Measurements from ENCODE around the gene DAPK2. TPM values are rescaled to one million over a fixed set of nuclear protein-coding genes. Genes with fewer than 3 reads are reported as not detected.
A peak's percentile ranks its signal among the peaks of the same experiment; 100 is the strongest.

DAPK2 gene
- total and polyA plus RNA-seq, 5 donors from 2014 or later = 0.72 TPM; not detected in 4

- Histone ChIP-seq H3K9me3 (ENCODE audit: control insufficient read depth in 2 of 2, low read length in 2 of 2) (no peaks in the 10 kb centered on the region), H3K27me3 (ENCODE audit: control insufficient read depth, insufficient read depth, low read length) (no peaks in the 10 kb centered on the region), H3K4me3 (ENCODE audit: low read depth, low read length) (no peak overlapping the region), H3K4me1 (ENCODE audit: control insufficient read depth, insufficient read depth, low read length, poor library complexity, severe bottlenecking) (no peaks in the 10 kb centered on the region), H3K27ac (ENCODE audit: insufficient read depth, low read length, poor library complexity, severe bottlenecking) (no peak overlapping the region), H3K36me3 (ENCODE audit: control insufficient read depth, insufficient read depth, low read length) (no peaks in the 10 kb centered on the region)
- Mint-ChIP-seq H3K4me1 (no peaks in the 10 kb centered on the region), H3K27me3 (peaks cover 10% of the 10 kb centered on the region), H3K4me3 (no peak overlapping the region), H3K36me3 (no peaks in the 10 kb centered on the region), H3K27ac (peak overlapping the region in 1 of 3 donors; percentile 65), H3K9me3 (no peaks in the 10 kb centered on the region)
- ATAC-seq (ENCODE audit: low read depth in 2 of 2) (no peak), DNase-seq (no peak)
Measured at GRCh38 chr15:64029110-64029509, 17.2 kb downstream of the DAPK2 start.

- peaks cover 5% of the 10 kb centered on the region for H3K27me3 Mint-ChIP-seq
- no peaks in the 10 kb centered on the region for H3K4me1 Mint-ChIP-seq
- H3K27ac ChIP-seq (ENCODE audit: insufficient read depth, low read length, poor library complexity, severe bottlenecking) = no peak overlapping the region
- no peak overlapping the region for H3K4me3 Mint-ChIP-seq
- DNase-seq (no peak), ATAC-seq (ENCODE audit: low read depth in 2 of 2) (no peak)
- H3K9me3 Mint-ChIP-seq = no peaks in the 10 kb centered on the region
- H3K36me3 ChIP-seq (ENCODE audit: control insufficient read depth, insufficient read depth, low read length) = no peaks in the 10 kb centered on the region
- no peak overlapping the region for H3K27ac Mint-ChIP-seq
- no peaks in the 10 kb centered on the region for H3K27me3 ChIP-seq (ENCODE audit: control insufficient read depth, insufficient read depth, low read length)
- H3K9me3 ChIP-seq (ENCODE audit: control insufficient read depth in 2 of 2, low read length in 2 of 2) = no peaks in the 10 kb centered on the region
- no peak overlapping the region for H3K4me3 ChIP-seq (ENCODE audit: low read depth, low read length)
- H3K36me3 Mint-ChIP-seq = no peaks in the 10 kb centered on the region
- no peaks in the 10 kb centered on the region for H3K4me1 ChIP-seq (ENCODE audit: control insufficient read depth, insufficient read depth, low read length, poor library complexity, severe bottlenecking)
Measured at GRCh38 chr15:64026591-64026990, 19.7 kb downstream of the DAPK2 start.

GRCh38 chr15:64024172-64025050, 21.9 kb downstream of the DAPK2 start:
- H3K27ac Mint-ChIP-seq = no peak overlapping the region
- H3K4me3 Mint-ChIP-seq = no peak overlapping the region
- H3K9me3 Mint-ChIP-seq = no peaks in the 10 kb centered on the region

GRCh38 chr15:64023220-64023619, 23.1 kb downstream of the DAPK2 start:
- Histone ChIP-seq H3K27ac (ENCODE audit: insufficient read depth, low read length, poor library complexity, severe bottlenecking) (no peak overlapping the region), H3K4me1 (ENCODE audit: control insufficient read depth, insufficient read depth, low read length, poor library complexity, severe bottlenecking) (no peaks in the 10 kb centered on the region), H3K27me3 (ENCODE audit: control insufficient read depth, insufficient read depth, low read length) (no peaks in the 10 kb centered on the region), H3K36me3 (ENCODE audit: control insufficient read depth, insufficient read depth, low read length) (no peaks in the 10 kb centered on the region), H3K4me3 (ENCODE audit: low read depth, low read length) (no peak overlapping the region), H3K9me3 (ENCODE audit: control insufficient read depth in 2 of 2, low read length in 2 of 2) (no peaks in the 10 kb centered on the region)
- H3K9me3 Mint-ChIP-seq = no peaks in the 10 kb centered on the region
- no peak overlapping the region for H3K27ac Mint-ChIP-seq
- H3K4me1 Mint-ChIP-seq = no peaks in the 10 kb centered on the region
- ATAC-seq (ENCODE audit: low read depth in 2 of 2) (no peak), DNase-seq (no peak)
- H3K27me3 Mint-ChIP-seq = peaks cover 1% of the 10 kb centered on the region
- H3K4me3 Mint-ChIP-seq = no peak overlapping the region
- H3K36me3 Mint-ChIP-seq = no peaks in the 10 kb centered on the region

More at GRCh38 chr15:64024172-64025050, 21.9 kb downstream of the DAPK2 start:
- Histone ChIP-seq H3K36me3 (ENCODE audit: control insufficient read depth, insufficient read depth, low read length) (no peaks in the 10 kb centered on the region), H3K4me3 (ENCODE audit: low read depth, low read length) (no peak overlapping the region), H3K27ac (ENCODE audit: insufficient read depth, low read length, poor library complexity, severe bottlenecking) (no peak overlapping the region), H3K9me3 (ENCODE audit: control insufficient read depth in 2 of 2, low read length in 2 of 2) (no peaks in the 10 kb centered on the region), H3K27me3 (ENCODE audit: control insufficient read depth, insufficient read depth, low read length) (no peaks in the 10 kb centered on the region), H3K4me1 (ENCODE audit: control insufficient read depth, insufficient read depth, low read length, poor library complexity, severe bottlenecking) (no peaks in the 10 kb centered on the region)
- Mint-ChIP-seq H3K4me1 (no peaks in the 10 kb centered on the region), H3K27me3 (peaks cover 5% of the 10 kb centered on the region), H3K36me3 (no peaks in the 10 kb centered on the region)
- ATAC-seq (ENCODE audit: low read depth in 2 of 2) (no peak), DNase-seq (no peak)

GRCh38 chr15:64022571-64022970, 23.7 kb downstream of the DAPK2 start:
- Histone ChIP-seq H3K27ac (ENCODE audit: insufficient read depth, low read length, poor library complexity, severe bottlenecking) (no peak overlapping the region), H3K36me3 (ENCODE audit: control insufficient read depth, insufficient read depth, low read length) (no peaks in the 10 kb centered on the region), H3K27me3 (ENCODE audit: control insufficient read depth, insufficient read depth, low read length) (no peaks in the 10 kb centered on the region), H3K9me3 (ENCODE audit: control insufficient read depth in 2 of 2, low read length in 2 of 2) (no peaks in the 10 kb centered on the region), H3K4me3 (ENCODE audit: low read depth, low read length) (no peak overlapping the region), H3K4me1 (ENCODE audit: control insufficient read depth, insufficient read depth, low read length, poor library complexity, severe bottlenecking) (no peaks in the 10 kb centered on the region)
- Mint-ChIP-seq H3K4me1 (no peaks in the 10 kb centered on the region), H3K4me3 (no peak overlapping the region), H3K27me3 (no peaks in the 10 kb centered on the region), H3K36me3 (no peaks in the 10 kb centered on the region), H3K9me3 (no peaks in the 10 kb centered on the region), H3K27ac (no peak overlapping the region)
- no peak for ATAC-seq (ENCODE audit: low read depth in 2 of 2)
- DNase-seq = no peak

- Mint-ChIP-seq H3K27me3 (no peaks in the 10 kb centered on the region), H3K36me3 (no peaks in the 10 kb centered on the region), H3K4me3 (no peak overlapping the region), H3K9me3 (no peaks in the 10 kb centered on the region), H3K27ac (no peak overlapping the region), H3K4me1 (no peaks in the 10 kb centered on the region)
- no peaks in the 10 kb centered on the region for H3K27me3 ChIP-seq (ENCODE audit: control insufficient read depth, insufficient read depth, low read length)
- no peaks in the 10 kb centered on the region for H3K36me3 ChIP-seq (ENCODE audit: control insufficient read depth, insufficient read depth, low read length)
- no peak overlapping the region for H3K4me3 ChIP-seq (ENCODE audit: low read depth, low read length)
- DNase-seq (no peak), ATAC-seq (ENCODE audit: low read depth in 2 of 2) (no peak)
- no peak overlapping the region for H3K27ac ChIP-seq (ENCODE audit: insufficient read depth, low read length, poor library complexity, severe bottlenecking)
- no peaks in the 10 kb centered on the region for H3K4me1 ChIP-seq (ENCODE audit: control insufficient read depth, insufficient read depth, low read length, poor library complexity, severe bottlenecking)
- no peaks in the 10 kb centered on the region for H3K9me3 ChIP-seq (ENCODE audit: control insufficient read depth in 2 of 2, low read length in 2 of 2)
Measured at GRCh38 chr15:64019764-64020163, 26.5 kb downstream of the DAPK2 start.

- Mint-ChIP-seq H3K4me3 (no peak overlapping the region), H3K9me3 (no peaks in the 10 kb centered on the region), H3K27ac (no peak overlapping the region), H3K36me3 (no peaks in the 10 kb centered on the region), H3K27me3 (no peaks in the 10 kb centered on the region), H3K4me1 (no peaks in the 10 kb centered on the region)
- H3K4me3 ChIP-seq (ENCODE audit: low read depth, low read length) = no peak overlapping the region
- H3K9me3 ChIP-seq (ENCODE audit: control insufficient read depth in 2 of 2, low read length in 2 of 2) = no peaks in the 10 kb centered on the region
- ATAC-seq (ENCODE audit: low read depth in 2 of 2) (no peak), DNase-seq (no peak)
- no peaks in the 10 kb centered on the region for H3K4me1 ChIP-seq (ENCODE audit: control insufficient read depth, insufficient read depth, low read length, poor library complexity, severe bottlenecking)
- no peaks in the 10 kb centered on the region for H3K27me3 ChIP-seq (ENCODE audit: control insufficient read depth, insufficient read depth, low read length)
- H3K36me3 ChIP-seq (ENCODE audit: control insufficient read depth, insufficient read depth, low read length) = no peaks in the 10 kb centered on the region
- H3K27ac ChIP-seq (ENCODE audit: insufficient read depth, low read length, poor library complexity, severe bottlenecking) = no peak overlapping the region
Measured at GRCh38 chr15:64017591-64018163, 28.6 kb downstream of the DAPK2 start.

Data from CD4-positive, CD25-positive, alpha-beta regulatory T cell (primary cell).